ENCODE data around the gene SLC5A11. TPM values are rescaled to one million over a fixed set of nuclear protein-coding genes. Genes with fewer than 3 reads are reported as not detected.
A peak's percentile ranks its signal among the peaks of the same experiment; 100 is the strongest.

The SLC5A11 gene
- total and polyA plus RNA-seq, 2 of the 13 experiments (the other 11 are each of a cell fraction or from before 2014, with no cell fraction given) = 1.2 to 3.3 TPM

GRCh38 chr16:24838554-24839266 lies 7.1 kb upstream of the SLC5A11 start (continued):
- TF ChIP-seq ZNF501 (CRISPR knock-in tag; IDR thresholded peaks at IDR 0.05) (peak; percentile 33; the same call in 1 of the 2 replicates), ZNF629 (CRISPR knock-in tag; conservative IDR thresholded peaks at IDR 0.05) (no peak), JUND (CRISPR knock-in tag; IDR thresholded peaks at IDR 0.05) (0 out of 2 replicates have a peak, but pooled peaks have one; percentile 15), ZBTB20 (CRISPR knock-in tag; IDR thresholded peaks at IDR 0.05; ENCODE audit: borderline replicate concordance, low read depth) (no peak), ZNF256 (CRISPR knock-in tag; conservative IDR thresholded peaks at IDR 0.05) (no peak), ZNF576 (CRISPR knock-in tag; IDR thresholded peaks at IDR 0.05) (no peak), MAFF (IDR thresholded peaks at IDR 0.05; ENCODE audit: low read depth, low read length) (peak; percentile 89), SOX13 (IDR thresholded peaks at IDR 0.05) (no peak), SOX13 (CRISPR knock-in tag; conservative IDR thresholded peaks at IDR 0.05 in 1 of 2, IDR thresholded peaks at IDR 0.05 in 1 of 2) (peak in 1 of 2 experiments; percentile 73; a peak in 2 of 4 replicates), ARID3A (IDR thresholded peaks at IDR 0.05; ENCODE audit: low read depth, low read length) (peak; percentile 14; the same call in 1 of the 2 replicates), MIER2 (CRISPR knock-in tag; IDR thresholded peaks at IDR 0.05) (peak; percentile 44; the same call in 1 of the 2 replicates), BRF2 (CRISPR knock-in tag; IDR thresholded peaks at IDR 0.05) (no peak), ZNF331 (CRISPR knock-in tag; IDR thresholded peaks at IDR 0.05) (0 out of 2 replicates have a peak, but pooled peaks have one; percentile 31), CBX1 (IDR thresholded peaks at IDR 0.05; ENCODE audit: low read depth) (no peak), SUZ12 (IDR thresholded peaks at IDR 0.05; ENCODE audit: low read depth, low read length) (no peak), ZNF280B (CRISPR knock-in tag; IDR thresholded peaks at IDR 0.05; ENCODE audit: borderline replicate concordance) (no peak), ATM (IDR thresholded peaks at IDR 0.05; ENCODE audit: borderline replicate concordance) (no peak), KAT8 (CRISPR knock-in tag; IDR thresholded peaks at IDR 0.05) (0 out of 2 replicates have a peak, but pooled peaks have one; percentile 33), PHF20 (CRISPR knock-in tag; IDR thresholded peaks at IDR 0.05) (no peak), HMG20B (CRISPR knock-in tag; conservative IDR thresholded peaks at IDR 0.05) (no peak), IKZF5 (CRISPR knock-in tag; IDR thresholded peaks at IDR 0.05) (0 out of 2 replicates have a peak, but pooled peaks have one; percentile 23), STAG1 (CRISPR knock-in tag; IDR thresholded peaks at IDR 0.05) (peak; percentile 16; the same call in 1 of the 2 replicates), NR0B2 (CRISPR knock-in tag; IDR thresholded peaks at IDR 0.05) (no peak), ZNF224 (CRISPR knock-in tag; IDR thresholded peaks at IDR 0.05) (no peak)

All from HepG2 (cell line).